ENCODE results near the gene CCNQ. TPM values are rescaled to one million over a fixed set of nuclear protein-coding genes. Genes with fewer than 3 reads are reported as not detected.

CCNQ gene
- total RNA-seq, 2 experiments from 2014 or later, result 18.1 to 18.9 TPM

- intact Hi-C loops (cut with micrococcal nuclease), result no loop called here
- no peak overlapping the region for H3K4me3 Mint-ChIP-seq
- CTCF ChIA-PET, result interaction anchor here (0.7 to 1.6 kb wide), 3 partner anchors 11 to 26 kb away, joined by 4 to 6 read pairs (median 5); no protein-coding TSS in a partner anchor
- no peaks in the 10 kb centered on the region for H3K4me1 Mint-ChIP-seq (ENCODE audit: low read depth)
- POLR2A ChIA-PET, result no interaction called here
- H3K27me3 Mint-ChIP-seq, result no peaks in the 10 kb centered on the region
- H3K9me3 Mint-ChIP-seq, result no peaks in the 10 kb centered on the region
- H3K27ac Mint-ChIP-seq, result no peak overlapping the region
- H3K36me3 Mint-ChIP-seq, result no peaks in the 10 kb centered on the region
- DNase-seq, result no peak
These were observed 47.8 kb downstream of the CCNQ start for GRCh38 chrX:153551135-153551534.

- Mint-ChIP-seq H3K27ac (no peak overlapping the region), H3K36me3 (no peaks in the 10 kb centered on the region), H3K27me3 (no peaks in the 10 kb centered on the region), H3K4me3 (no peak overlapping the region), H3K9me3 (no peaks in the 10 kb centered on the region), H3K4me1 (ENCODE audit: low read depth) (no peaks in the 10 kb centered on the region)
- CTCF ChIA-PET, result interaction anchor here (1.0 kb wide), 1 partner anchor 11 kb away, joined by 4 read pairs; no protein-coding TSS in a partner anchor
- intact Hi-C loops (cut with micrococcal nuclease), result no loop called here
- DNase-seq, result no peak
- POLR2A ChIA-PET, result no interaction called here
These were observed 49.1 kb downstream of the CCNQ start for GRCh38 chrX:153549807-153550206.

GRCh38 chrX:153549231-153549630, 49.7 kb downstream of the CCNQ start:
- Mint-ChIP-seq H3K27ac (no peak overlapping the region), H3K4me3 (no peak overlapping the region), H3K9me3 (no peaks in the 10 kb centered on the region), H3K4me1 (ENCODE audit: low read depth) (no peaks in the 10 kb centered on the region), H3K27me3 (no peaks in the 10 kb centered on the region), H3K36me3 (no peaks in the 10 kb centered on the region)
- no peak for DNase-seq
- intact Hi-C loops (cut with micrococcal nuclease), result no loop called here
- ChIA-PET POLR2A (no interaction called here), CTCF (interaction anchor here (1.0 kb wide), 1 partner anchor 10 kb away, joined by 4 read pairs; no protein-coding TSS in a partner anchor)

GRCh38 chrX:153547195-153547594, 51.7 kb downstream of the CCNQ start:
- no peak for DNase-seq
- H3K36me3 Mint-ChIP-seq, result no peaks in the 10 kb centered on the region
- no peak overlapping the region for H3K4me3 Mint-ChIP-seq
- no peaks in the 10 kb centered on the region for H3K9me3 Mint-ChIP-seq
- POLR2A ChIA-PET, result no interaction called here
- no peaks in the 10 kb centered on the region for H3K4me1 Mint-ChIP-seq (ENCODE audit: low read depth)
- intact Hi-C loops (cut with micrococcal nuclease), result no loop called here
- no peak overlapping the region for H3K27ac Mint-ChIP-seq
- CTCF ChIA-PET, result interaction anchor here (0.8 to 2.1 kb wide), 3 partner anchors 8 to 122 kb away, joined by 3 to 6 read pairs (median 3); no protein-coding TSS in a partner anchor
- no peaks in the 10 kb centered on the region for H3K27me3 Mint-ChIP-seq

- intact Hi-C loops (cut with micrococcal nuclease), result no loop called here
- ChIA-PET CTCF (interaction anchor here (1.2 kb wide), 1 partner anchor 122 kb away, joined by 3 read pairs; no protein-coding TSS in a partner anchor), POLR2A (no interaction called here)
- H3K4me1 Mint-ChIP-seq (ENCODE audit: low read depth), result no peaks in the 10 kb centered on the region
- no peak for DNase-seq
- H3K27me3 Mint-ChIP-seq, result no peaks in the 10 kb centered on the region
- H3K36me3 Mint-ChIP-seq, result no peaks in the 10 kb centered on the region
- H3K4me3 Mint-ChIP-seq, result no peak overlapping the region
- H3K27ac Mint-ChIP-seq, result no peak overlapping the region
- H3K9me3 Mint-ChIP-seq, result no peaks in the 10 kb centered on the region
These were observed 52.6 kb downstream of the CCNQ start for GRCh38 chrX:153546386-153546785.

- no peaks in the 10 kb centered on the region for H3K36me3 Mint-ChIP-seq
- ChIA-PET POLR2A (no interaction called here), CTCF (no interaction called here)
- no peaks in the 10 kb centered on the region for H3K9me3 Mint-ChIP-seq
- H3K4me3 Mint-ChIP-seq, result no peak overlapping the region
- no peaks in the 10 kb centered on the region for H3K27me3 Mint-ChIP-seq
- no peak overlapping the region for H3K27ac Mint-ChIP-seq
- no peaks in the 10 kb centered on the region for H3K4me1 Mint-ChIP-seq (ENCODE audit: low read depth)
- intact Hi-C loops (cut with micrococcal nuclease), result no loop called here
- no peak for DNase-seq
These were observed 54.2 kb downstream of the CCNQ start for GRCh38 chrX:153544727-153545126.

GRCh38 chrX:153539979-153540358, 59.0 kb downstream of the CCNQ start:
- H3K27me3 Mint-ChIP-seq, result peaks cover 2% of the 10 kb centered on the region
- intact Hi-C loops (cut with micrococcal nuclease), result loop anchor here (5.0 kb wide), 1 partner anchor 127 kb away; no protein-coding TSS in a partner anchor
- no peaks in the 10 kb centered on the region for H3K36me3 Mint-ChIP-seq
- no peaks in the 10 kb centered on the region for H3K9me3 Mint-ChIP-seq
- ChIA-PET CTCF (interaction anchor here (0.9 to 2.9 kb wide), 27 partner anchors 7 to 581 kb away, joined by 3 to 50 read pairs (median 5); partner anchors contain the start of gene TREX2), POLR2A (no interaction called here)
- no peak overlapping the region for H3K27ac Mint-ChIP-seq
- H3K4me3 Mint-ChIP-seq, result no peak overlapping the region
- H3K4me1 Mint-ChIP-seq (ENCODE audit: low read depth), result no peaks in the 10 kb centered on the region
- DNase-seq, result no peak

- no peaks in the 10 kb centered on the region for H3K9me3 Mint-ChIP-seq
- H3K36me3 Mint-ChIP-seq, result no peaks in the 10 kb centered on the region
- peak; percentile 69 for DNase-seq
- H3K27me3 Mint-ChIP-seq, result peaks cover 2% of the 10 kb centered on the region
- no peak overlapping the region for H3K4me3 Mint-ChIP-seq
- no peaks in the 10 kb centered on the region for H3K4me1 Mint-ChIP-seq (ENCODE audit: low read depth)
- ChIA-PET POLR2A (no interaction called here), CTCF (interaction anchor here (0.6 to 2.9 kb wide), 34 partner anchors 8 to 580 kb away, joined by 3 to 50 read pairs (median 5); partner anchors contain the start of genes DUSP9 and TREX2)
- intact Hi-C loops (cut with micrococcal nuclease), result loop anchor here (5.0 kb wide), 1 partner anchor 128 kb away; no protein-coding TSS in a partner anchor
- H3K27ac Mint-ChIP-seq, result no peak overlapping the region
These were observed 59.6 kb downstream of the CCNQ start for GRCh38 chrX:153539171-153539978.

GRCh38 chrX:153538424-153538823, 60.5 kb downstream of the CCNQ start:
- ChIA-PET POLR2A (no interaction called here), CTCF (interaction anchor here (0.9 to 2.9 kb wide), 16 partner anchors 11 to 133 kb away, joined by 3 to 50 read pairs (median 5); no protein-coding TSS in a partner anchor)
- H3K4me1 Mint-ChIP-seq (ENCODE audit: low read depth), result no peaks in the 10 kb centered on the region
- H3K27me3 Mint-ChIP-seq, result peaks cover 2% of the 10 kb centered on the region
- no peak overlapping the region for H3K27ac Mint-ChIP-seq
- intact Hi-C loops (cut with micrococcal nuclease), result loop anchor here (5.0 kb wide), 1 partner anchor 129 kb away; no protein-coding TSS in a partner anchor
- no peaks in the 10 kb centered on the region for H3K36me3 Mint-ChIP-seq
- no peak for DNase-seq
- no peaks in the 10 kb centered on the region for H3K9me3 Mint-ChIP-seq
- H3K4me3 Mint-ChIP-seq, result no peak overlapping the region

Other genes with a start within 250 kb of the CCNQ start
- not detected for gene PNMA6E, start 197.8 kb downstream of the CCNQ start, total RNA-seq
- gene ZFP92, start 187.7 kb downstream of the CCNQ start, total RNA-seq, result 1 to 10 TPM; 1.5 to 1.6 TPM
- gene TREX2, start 153.1 kb downstream of the CCNQ start, total RNA-seq, result 1 to 10 TPM in 1 of 2 experiments, under 1 TPM in 1; 0.74 to 1.1 TPM
- 10 to 100 TPM; 59.1 to 62.3 TPM for gene HAUS7, start 128.6 kb downstream of the CCNQ start, total RNA-seq
- not detected for gene BGN, start 104.2 kb downstream of the CCNQ start, total RNA-seq
- gene ATP2B3, start 81.5 kb downstream of the CCNQ start, total RNA-seq, result not detected
- under 1 TPM; 0.12 to 0.26 TPM for gene DUSP9, start 48.1 kb upstream of the CCNQ start, total RNA-seq
- gene PNCK, start 74.7 kb upstream of the CCNQ start, total RNA-seq, result under 1 TPM in 1 of 2 experiments, not detected in 1; 0.36 TPM
- gene SLC6A8, start 88.8 kb upstream of the CCNQ start, total RNA-seq, result 1 to 10 TPM in 1 of 2 experiments, under 1 TPM in 1; 0.95 to 1.3 TPM
- gene BCAP31, start 125.2 kb upstream of the CCNQ start, total RNA-seq, result 100 to 1,000 TPM; 119 to 121 TPM
- 1 to 10 TPM; 4.8 TPM for gene ABCD1, start 125.7 kb upstream of the CCNQ start, total RNA-seq
- gene PLXNB3, start 165.1 kb upstream of the CCNQ start, total RNA-seq, result under 1 TPM; 0.29 to 0.69 TPM
- not detected for gene SRPK3, start 181.9 kb upstream of the CCNQ start, total RNA-seq
- gene IDH3G, start 195.2 kb upstream of the CCNQ start, total RNA-seq, result 10 to 100 TPM; 45.9 to 51.5 TPM
- 100 to 1,000 TPM; 194 to 203 TPM for gene SSR4, start 195.5 kb upstream of the CCNQ start, total RNA-seq
- 1 to 10 TPM; 4.9 to 5.7 TPM for gene PDZD4, start 231.4 kb upstream of the CCNQ start, total RNA-seq